Gastroesophageal sphincter (tissue), 4 donors: ENCODE results near the gene PUSL1. TPM values are rescaled to one million over a fixed set of nuclear protein-coding genes. Genes with fewer than 3 reads are reported as not detected.

Experiments
- ATAC-seq: fragments of 150-250 bp; one replicate; pipeline ENCODE4 v1.9.1; 2016; ENCODE audit warnings: mild to moderate bottlenecking, moderate library complexity
- H3K27ac ChIP-seq, 4 donors: fragments of 200-600 bp; sonication (generic) in 3 of 4; 1 replicate in 3 of 4; 2 replicates in 1 of 4; pipeline ENCODE4 v1.5.1; 2016 to 2019
- H3K27me3 ChIP-seq: fragments of 200-600 bp; sonication (generic); one replicate; pipeline ENCODE4 v1.5.1; 2019
- H3K36me3 ChIP-seq, 2 donors: fragments of 200-600 bp; sonication (generic); one replicate each; pipeline ENCODE4 v1.5.1; 2019; ENCODE audit warnings: control low read depth in 1 of 2
- H3K4me1 ChIP-seq, 3 donors: fragments of 200-600 bp; sonication (generic); 1 replicate in 2 of 3; 2 replicates in 1 of 3; pipeline ENCODE4 v1.5.1; 2016 to 2019; ENCODE audit warnings: control low read depth in 2 of 3
- H3K4me3 ChIP-seq, 2 donors: fragments of 200-600 bp; sonication (generic); one replicate each; pipeline ENCODE4 v1.5.1; 2019; ENCODE audit warnings: mild to moderate bottlenecking in 1 of 2, moderate library complexity in 1 of 2
- H3K9me3 ChIP-seq, 3 donors: fragments of 200-600 bp; sonication (generic); one replicate each; pipeline ENCODE4 v1.5.1; 2017 to 2019; ENCODE audit warnings: control low read depth in 2 of 3
- EP300 ChIP-seq: sonication (generic); formaldehyde crosslinking; IDR thresholded peaks from one replicate; pipeline ENCODE4 v1.6.1; 2017; ENCODE audit warnings: antibody characterized with exemption, mild to moderate bottlenecking
- POLR2A ChIP-seq, 2 donors: fragments of 450-650 bp; IDR thresholded peaks; one replicate each; pipeline ENCODE4 v1.6.1; 2017; ENCODE audit warnings: antibody characterized with exemption in 2 of 2, mild to moderate bottlenecking in 2 of 2, moderate library complexity in 1 of 2
- POLR2AphosphoS5 ChIP-seq: sonication (generic); formaldehyde crosslinking; IDR thresholded peaks from one replicate; pipeline ENCODE4 v1.6.1; 2017; ENCODE audit warnings: antibody characterized with exemption
- WGBS, 2 donors: methylation state at CpG; one replicate each; pipeline ENCODE4 v1.1.5; 2018; ENCODE audit warnings: low coverage in 1 of 2; 5-methylcytosine and 5-hydroxymethylcytosine counted together
- total RNA-seq, 4 donors: library from RNA; depleted of rRNA; stranded (reverse); fragments of >200 nt; gene quantifications; one replicate each; pipeline ENCODE4 v1.1.0, GENCODE V29; 2016
- TF ChIP-seq, protein P1 (sequence below), 4 experiments: fragments of 200-600 bp in 2 of 4; fragments of 450-650 bp in 2 of 4; sonication (generic) in 1 of 4; IDR thresholded peaks; one replicate each; pipeline ENCODE4 v1.5.1; 2017 to 2019; ENCODE audit warnings: antibody characterized with exemption in 4 of 4, mild to moderate bottlenecking in 2 of 4, moderate library complexity in 2 of 4

PUSL1 gene, protein sequence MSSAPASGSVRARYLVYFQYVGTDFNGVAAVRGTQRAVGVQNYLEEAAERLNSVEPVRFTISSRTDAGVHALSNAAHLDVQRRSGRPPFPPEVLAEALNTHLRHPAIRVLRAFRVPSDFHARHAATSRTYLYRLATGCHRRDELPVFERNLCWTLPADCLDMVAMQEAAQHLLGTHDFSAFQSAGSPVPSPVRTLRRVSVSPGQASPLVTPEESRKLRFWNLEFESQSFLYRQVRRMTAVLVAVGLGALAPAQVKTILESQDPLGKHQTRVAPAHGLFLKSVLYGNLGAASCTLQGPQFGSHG
- total RNA-seq, result 10 to 100 TPM; 12.5 to 24.2 (median 19.4) TPM

DNA sequence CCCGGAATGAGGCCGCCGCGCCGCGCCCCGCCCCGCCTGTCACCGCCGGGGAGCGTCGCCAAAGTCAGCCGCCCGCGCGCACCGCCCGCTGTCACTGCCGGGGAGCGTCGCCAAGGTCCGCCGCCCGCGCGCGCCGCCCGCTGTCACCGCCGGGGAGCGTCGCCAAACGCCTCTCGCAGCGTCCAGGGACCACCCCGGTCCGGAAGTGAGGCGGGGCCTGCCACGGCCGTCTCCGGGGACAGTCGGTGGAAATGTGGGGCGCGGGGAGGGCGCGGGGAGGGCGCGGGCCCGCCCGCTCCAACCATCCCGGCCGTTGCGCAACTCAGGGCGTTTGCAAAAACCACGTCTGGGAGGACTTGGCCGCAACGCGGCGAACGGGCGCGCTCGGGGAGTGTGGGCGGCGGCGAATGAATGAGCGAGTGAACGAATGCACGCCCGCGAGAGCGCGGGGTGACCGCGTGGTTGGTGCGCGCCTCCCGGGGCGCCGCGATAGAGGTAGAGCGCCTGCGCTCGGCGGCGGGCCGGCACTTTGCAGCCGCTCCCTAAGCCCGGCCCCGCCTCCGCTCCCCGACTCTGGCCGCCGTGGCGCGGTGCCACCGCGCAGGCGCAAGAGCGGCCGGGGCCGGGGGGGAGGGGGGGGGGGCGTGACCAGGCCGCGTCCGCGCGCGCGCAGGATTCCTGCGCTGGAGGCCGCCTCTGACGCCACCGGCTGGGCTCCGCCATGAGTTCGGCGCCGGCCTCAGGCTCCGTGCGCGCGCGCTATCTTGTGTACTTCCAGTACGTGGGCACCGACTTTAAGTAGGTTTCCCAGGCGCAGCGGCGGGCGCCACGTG lies at the start of gene PUSL1, which contains the start of gene ACAP3:
PUSL1 (plus strand) TSS at position 675 of the 833 bp plus-strand sequence; CDS start at position 722, 47 bp downstream.
ACAP3 (minus strand) TSS at position 8 of the 833 bp plus-strand sequence. CDS start 115 bp downstream, outside the sequence.
- no peaks in the 10 kb centered on the region for H3K9me3 ChIP-seq
- no peaks in the 10 kb centered on the region for H3K27me3 ChIP-seq
- H3K4me1 ChIP-seq, result peaks cover 2 to 67% (median 42%) of the 10 kb centered on the region in 3 donors
- ATAC-seq, result peak; percentile 73
- peaks cover 0 to 35% of the 10 kb centered on the region in 2 donors for H3K36me3 ChIP-seq
- peak within 1 kb of the TSS; percentile 92 to 95 for H3K4me3 ChIP-seq
- no CpG with 5 or more reads among the region's 131 CpGs for WGBS, 2 donors
- peak within 1 kb of the TSS; percentile 93 to 97 (median 95) for H3K27ac ChIP-seq
- TF ChIP-seq POLR2AphosphoS5 (peak; percentile 68), EP300 (no peak), POLR2A (IDR thresholded peaks at IDR 0.05) (peak in 1 of 2 donors; percentile 32)
- TF ChIP-seq, protein P1, sequence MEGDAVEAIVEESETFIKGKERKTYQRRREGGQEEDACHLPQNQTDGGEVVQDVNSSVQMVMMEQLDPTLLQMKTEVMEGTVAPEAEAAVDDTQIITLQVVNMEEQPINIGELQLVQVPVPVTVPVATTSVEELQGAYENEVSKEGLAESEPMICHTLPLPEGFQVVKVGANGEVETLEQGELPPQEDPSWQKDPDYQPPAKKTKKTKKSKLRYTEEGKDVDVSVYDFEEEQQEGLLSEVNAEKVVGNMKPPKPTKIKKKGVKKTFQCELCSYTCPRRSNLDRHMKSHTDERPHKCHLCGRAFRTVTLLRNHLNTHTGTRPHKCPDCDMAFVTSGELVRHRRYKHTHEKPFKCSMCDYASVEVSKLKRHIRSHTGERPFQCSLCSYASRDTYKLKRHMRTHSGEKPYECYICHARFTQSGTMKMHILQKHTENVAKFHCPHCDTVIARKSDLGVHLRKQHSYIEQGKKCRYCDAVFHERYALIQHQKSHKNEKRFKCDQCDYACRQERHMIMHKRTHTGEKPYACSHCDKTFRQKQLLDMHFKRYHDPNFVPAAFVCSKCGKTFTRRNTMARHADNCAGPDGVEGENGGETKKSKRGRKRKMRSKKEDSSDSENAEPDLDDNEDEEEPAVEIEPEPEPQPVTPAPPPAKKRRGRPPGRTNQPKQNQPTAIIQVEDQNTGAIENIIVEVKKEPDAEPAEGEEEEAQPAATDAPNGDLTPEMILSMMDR (IDR thresholded peaks at IDR 0.05), result peak in 2 of 4 experiments; percentile 33 to 41

DNA sequence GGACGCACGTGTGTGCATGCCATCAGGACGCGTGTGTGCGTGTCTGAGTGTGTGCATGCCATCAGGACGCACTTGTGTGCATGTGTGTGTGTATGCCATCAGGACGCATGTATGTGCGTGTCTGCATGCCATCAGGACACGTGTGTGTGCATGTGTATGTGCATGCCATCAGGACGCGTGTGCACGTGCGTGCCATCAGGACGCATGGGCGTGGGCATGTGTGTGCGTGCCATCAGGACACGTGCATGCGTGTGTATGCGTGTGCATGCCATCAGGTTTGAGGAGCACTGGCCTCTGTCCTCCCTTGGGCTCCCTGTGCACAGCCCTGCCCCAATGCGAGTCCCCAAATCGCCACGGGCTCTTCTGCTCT lies 49.3 kb upstream of the PUSL1 start:
- Histone ChIP-seq H3K9me3 (no peaks in the 10 kb centered on the region), H3K27me3 (no peaks in the 10 kb centered on the region), H3K4me3 (no peak overlapping the region), H3K27ac (no peak overlapping the region), H3K4me1 (no peaks in the 10 kb centered on the region), H3K36me3 (peaks cover 0 to 98% of the 10 kb centered on the region in 2 donors)
- 98 to 100% methylated on average over 1 to 8 of the region's 22 CpGs for WGBS, 2 donors
- no peak for TF ChIP-seq POLR2AphosphoS5
- TF ChIP-seq EP300, result no peak
- TF ChIP-seq, protein P1 (IDR thresholded peaks at IDR 0.05), result no peak
- TF ChIP-seq POLR2A (IDR thresholded peaks at IDR 0.05), result no peak
- ATAC-seq, result no peak

DNA sequence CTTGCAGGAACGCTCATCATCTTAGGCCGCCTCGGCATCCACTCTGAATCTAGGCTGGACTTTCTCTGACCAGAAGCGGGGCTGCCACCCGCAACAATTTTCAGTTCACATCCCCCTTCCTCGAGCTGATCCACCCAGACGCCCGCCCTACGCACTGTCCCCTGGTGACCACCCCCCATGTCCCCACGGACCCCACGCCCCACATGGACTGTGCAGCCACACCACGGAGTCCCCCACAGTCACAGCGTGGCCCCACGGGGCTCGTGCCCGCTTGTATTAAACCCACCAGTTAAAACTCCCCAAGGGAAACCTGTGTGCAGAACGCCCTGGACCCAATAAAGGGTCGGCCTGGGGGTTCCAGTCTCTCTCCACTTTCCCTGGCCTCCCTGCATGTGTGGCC lies 48.9 kb upstream of the PUSL1 start:
- no peaks in the 10 kb centered on the region for H3K9me3 ChIP-seq
- 100% methylated on average over 2 of the region's 18 CpGs; no CpG with 5 or more reads in 1 of the 2 donors for WGBS, 2 donors
- H3K27me3 ChIP-seq, result no peaks in the 10 kb centered on the region
- peaks cover 0 to 98% of the 10 kb centered on the region in 2 donors for H3K36me3 ChIP-seq
- no peak overlapping the region for H3K27ac ChIP-seq
- H3K4me3 ChIP-seq, result no peak overlapping the region
- H3K4me1 ChIP-seq, result no peaks in the 10 kb centered on the region
- TF ChIP-seq POLR2A (IDR thresholded peaks at IDR 0.05) (no peak), EP300 (no peak), POLR2AphosphoS5 (no peak)
- TF ChIP-seq, protein P1 (IDR thresholded peaks at IDR 0.05), result no peak
- no peak for ATAC-seq

DNA sequence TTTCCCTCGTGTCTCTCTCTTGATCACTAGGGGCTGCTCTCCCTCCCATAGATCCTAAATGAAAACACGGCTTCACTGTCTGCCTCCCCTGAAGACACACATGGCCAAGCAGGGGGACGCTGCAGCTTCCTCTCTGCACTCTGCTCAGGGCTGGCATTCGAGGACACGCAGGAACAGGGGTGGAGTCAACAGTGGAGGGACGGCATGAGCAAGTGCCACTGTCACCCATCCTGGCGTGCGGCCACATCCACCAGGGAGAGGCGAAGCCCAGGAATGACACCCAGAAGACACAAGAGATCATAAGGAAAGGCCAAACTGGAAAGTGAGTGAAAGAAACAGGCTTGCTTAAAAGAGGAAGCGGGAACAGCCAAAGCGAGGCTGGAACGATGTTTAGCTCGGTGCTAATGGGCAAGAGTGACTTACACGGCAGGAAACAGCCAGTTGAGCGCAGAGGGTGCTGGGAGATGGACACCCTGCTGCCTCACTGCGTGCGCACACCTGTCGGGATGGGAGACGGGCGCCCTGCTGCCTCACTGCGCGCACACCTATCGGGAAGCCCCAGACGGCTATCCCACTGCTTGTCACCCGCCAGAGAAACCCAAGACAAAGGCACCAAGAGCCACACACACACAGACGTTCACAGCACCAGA lies 48.3 kb upstream of the PUSL1 start:
- no peaks in the 10 kb centered on the region for H3K4me1 ChIP-seq
- 20 to 78% methylated on average over 1 to 6 of the region's 26 CpGs for WGBS, 2 donors
- H3K9me3 ChIP-seq, result no peaks in the 10 kb centered on the region
- no peaks in the 10 kb centered on the region for H3K27me3 ChIP-seq
- TF ChIP-seq, protein P1 (IDR thresholded peaks at IDR 0.05), result no peak
- no peak for TF ChIP-seq POLR2A (IDR thresholded peaks at IDR 0.05)
- no peak for TF ChIP-seq POLR2AphosphoS5
- no peak for TF ChIP-seq EP300
- H3K27ac ChIP-seq, result no peak overlapping the region
- no peak overlapping the region for H3K4me3 ChIP-seq
- H3K36me3 ChIP-seq, result peaks cover 0 to 98% of the 10 kb centered on the region in 2 donors
- ATAC-seq, result no peak
